HG03095 (cell line): ENCODE data around the gene DSTN.

Experiments used
- ATAC-seq: cut with Tn5 transposase; IDR thresholded peaks from one replicate; pipeline ENCODE4 v1.9.1; 2021; ENCODE audit warnings: moderate library complexity; ENCODE audit not compliant: unreplicated experiment

The DSTN gene

GRCh38 chr20:17579369-17580039 lies 9.6 kb downstream of the DSTN start:
- ATAC-seq: no peak

GRCh38 chr20:17580895-17581294 lies 11.0 kb downstream of the DSTN start:
- no peak for ATAC-seq

- no peak for ATAC-seq
These were observed 13.3 kb downstream of the DSTN start for GRCh38 chr20:17583126-17583525.

- ATAC-seq: no peak
These were observed 14.8 kb downstream of the DSTN start for GRCh38 chr20:17584689-17585088.

- ATAC-seq: no peak
These were observed 16.4 kb downstream of the DSTN start for GRCh38 chr20:17586250-17586649.

GRCh38 chr20:17587148-17587547 lies 17.3 kb downstream of the DSTN start:
- ATAC-seq: no peak

GRCh38 chr20:17587824-17588223 lies 17.9 kb downstream of the DSTN start:
- ATAC-seq: no peak

GRCh38 chr20:17589161-17589834 lies 19.4 kb downstream of the DSTN start:
- no peak for ATAC-seq

GRCh38 chr20:17590245-17590644 lies 20.4 kb downstream of the DSTN start:
- no peak for ATAC-seq

- ATAC-seq: no peak
These were observed 24.0 kb downstream of the DSTN start for GRCh38 chr20:17593902-17594301.

- no peak for ATAC-seq
These were observed 24.6 kb downstream of the DSTN start for GRCh38 chr20:17594443-17594842.

GRCh38 chr20:17595856-17596255 lies 26.0 kb downstream of the DSTN start:
- no peak for ATAC-seq

GRCh38 chr20:17598013-17598550 lies 28.2 kb downstream of the DSTN start:
- ATAC-seq: no peak

- no peak for ATAC-seq
These were observed 32.1 kb downstream of the DSTN start for GRCh38 chr20:17601957-17602356.

GRCh38 chr20:17602493-17602892 lies 32.6 kb downstream of the DSTN start:
- ATAC-seq: no peak

- ATAC-seq: no peak
These were observed 35.3 kb downstream of the DSTN start for GRCh38 chr20:17605131-17605660.

- ATAC-seq: no peak
These were observed 36.1 kb downstream of the DSTN start for GRCh38 chr20:17606001-17606400.

GRCh38 chr20:17608701-17609497 lies 39.0 kb downstream of the DSTN start:
- ATAC-seq: no peak

GRCh38 chr20:17609811-17610377 lies 40.0 kb downstream of the DSTN start:
- ATAC-seq: no peak

GRCh38 chr20:17610566-17611289 lies 40.9 kb downstream of the DSTN start:
- no peak for ATAC-seq

- ATAC-seq: no peak
These were observed 41.3 kb downstream of the DSTN start for GRCh38 chr20:17611290-17611539.
